GM18873 (cell line): Measurements from ENCODE around the gene ZNF331.

Source experiments
- ATAC-seq: cut with Tn5 transposase; IDR thresholded peaks from one replicate; pipeline ENCODE4 v1.9.1; 2021; ENCODE audit warnings: mild to moderate bottlenecking, moderate library complexity, moderate number of reproducible peaks; ENCODE audit not compliant: unreplicated experiment, low FRiP score

Gene ZNF331

GRCh38 chr19:53520547-53521372 lies 17.2 kb upstream of the ZNF331 start:
- ATAC-seq, result peak; percentile 92

GRCh38 chr19:53521373-53522202 lies 16.4 kb upstream of the ZNF331 start:
- no peak for ATAC-seq

GRCh38 chr19:53525922-53526321 lies 12.0 kb upstream of the ZNF331 start:
- no peak for ATAC-seq

GRCh38 chr19:53530622-53531021 lies 7.3 kb upstream of the ZNF331 start:
- ATAC-seq, result no peak

- no peak for ATAC-seq
Measured at GRCh38 chr19:53531457-53531856, 6.5 kb upstream of the ZNF331 start.

GRCh38 chr19:53532362-53532761 lies 5.6 kb upstream of the ZNF331 start:
- ATAC-seq, result no peak

- no peak for ATAC-seq
Measured at GRCh38 chr19:53536225-53536548, 1.8 kb upstream of the ZNF331 start.

GRCh38 chr19:53537121-53537520 lies 824 bp upstream of the ZNF331 start:
- no peak for ATAC-seq

- ATAC-seq, result no peak
Measured at GRCh38 chr19:53538378-53539109, 599 bp downstream of the ZNF331 start.

GRCh38 chr19:53540091-53540490 lies 2.1 kb downstream of the ZNF331 start:
- no peak for ATAC-seq

GRCh38 chr19:53541971-53542370 lies 4.0 kb downstream of the ZNF331 start:
- no peak for ATAC-seq

- no peak for ATAC-seq
Measured at GRCh38 chr19:53545271-53546065, 7.5 kb downstream of the ZNF331 start.

- no peak for ATAC-seq
Measured at GRCh38 chr19:53546758-53547513, 9.0 kb downstream of the ZNF331 start.

- no peak for ATAC-seq
Measured at GRCh38 chr19:53549340-53549739, 11.4 kb downstream of the ZNF331 start.

- no peak for ATAC-seq
Measured at GRCh38 chr19:53552001-53552721, 14.2 kb downstream of the ZNF331 start.

GRCh38 chr19:53553156-53553555 lies 15.2 kb downstream of the ZNF331 start:
- ATAC-seq, result no peak

- ATAC-seq, result peak; percentile 49
Measured at GRCh38 chr19:53553865-53554791, 16.2 kb downstream of the ZNF331 start.

GRCh38 chr19:53554804-53555203 lies 16.9 kb downstream of the ZNF331 start:
- ATAC-seq, result no peak
